Sigmoid colon (tissue), 7 donors: ENCODE measurements around the gene PCDHGC4. TPM values are rescaled to one million over a fixed set of nuclear protein-coding genes. Genes with fewer than 3 reads are reported as not detected.

Experiments used
- DNase-seq: peaks from one replicate; pipeline ENCODE4 v3.0.0-alpha.2; 2019
- H3K27ac ChIP-seq, 4 donors: fragments of 200-600 bp; sonication (generic); one replicate each; pipeline ENCODE4 v1.5.1; 2016 to 2019; ENCODE audit warnings: mild to moderate bottlenecking in 1 of 4
- H3K27me3 ChIP-seq, 3 donors: fragments of 200-600 bp; sonication (generic); one replicate each; pipeline ENCODE4 v1.5.1; 2019; ENCODE audit warnings: mild to moderate bottlenecking in 1 of 3
- H3K36me3 ChIP-seq, 4 donors: fragments of 200-600 bp; sonication (generic); one replicate each; pipeline ENCODE4 v1.5.1; 2016 to 2019
- H3K4me1 ChIP-seq, 4 donors: fragments of 200-600 bp; sonication (generic); one replicate each; pipeline ENCODE4 v1.5.1; 2017 to 2019
- H3K4me3 ChIP-seq, 4 donors: fragments of 200-600 bp; sonication (generic); one replicate each; pipeline ENCODE4 v1.5.1; 2017 to 2019; ENCODE audit warnings: mild to moderate bottlenecking in 2 of 4, moderate library complexity in 1 of 4
- H3K9me3 ChIP-seq, 4 donors: fragments of 200-600 bp in 3 of 4; sonication (generic) in 3 of 4; one replicate each; pipeline versions ENCODE4 v1.5.1 to v1.6.1; 2013 to 2019
- CTCF ChIP-seq, 4 experiments: fragments of 450-650 bp in 3 of 4; fragments of 200-600 bp in 1 of 4; IDR thresholded peaks; one replicate each; pipeline ENCODE4 v1.5.1; 2016 to 2019; ENCODE audit warnings: antibody characterized with exemption in 4 of 4, mild to moderate bottlenecking in 3 of 4, moderate library complexity in 2 of 4
- EP300 ChIP-seq, 4 donors: sonication (generic); formaldehyde crosslinking; IDR thresholded peaks; one replicate each; pipeline ENCODE4 v1.6.1; 2017; ENCODE audit warnings: antibody characterized with exemption in 4 of 4
- POLR2A ChIP-seq, 2 donors: fragments of 450-650 bp; IDR thresholded peaks; one replicate each; pipeline ENCODE4 v1.6.1; 2016; ENCODE audit warnings: antibody characterized with exemption in 2 of 2, mild to moderate bottlenecking in 2 of 2, moderate library complexity in 2 of 2
- POLR2AphosphoS5 ChIP-seq, 4 donors: sonication (generic); formaldehyde crosslinking; IDR thresholded peaks; one replicate each; pipeline ENCODE4 v1.6.1; 2017; ENCODE audit warnings: antibody characterized with exemption in 4 of 4
- WGBS, 2 donors: extraction: QIAGEN DNeasy Blood & Tissue Kit; methylation state at CpG; one replicate each; pipeline ENCODE4 v1.1.7; 2013; 5-methylcytosine and 5-hydroxymethylcytosine counted together
- intact Hi-C: fragments of 100-400 bp; cut with DNase I; formaldehyde crosslinking; loops from one replicate; pipeline ENCODE4 v1.15.1; 2023
- polyA plus RNA-seq, 3 donors: library from polyadenylated mRNA; stranded (reverse); fragments of 200-250 nt; gene quantifications; one replicate each; pipeline ENCODE4 v1.2.3, GENCODE V29; 2013
- total RNA-seq, 4 donors: library from RNA; depleted of rRNA; stranded (reverse); fragments of >200 nt; gene quantifications; one replicate each; pipeline ENCODE4 v1.1.0, GENCODE V29; 2016
- donor health status: healthy with polysubstance abuse.
- donor health status: Bipolar disorder and iron deficiency.
- donor health status: healthy.

The PCDHGC4 gene
- total and polyA plus RNA-seq, 7 donors = 0.47 to 8.6 (median 3.0) TPM; not detected in 2

GRCh38 chr5:141515141-141515540 is 30.3 kb downstream of the PCDHGC4 start:
- Histone ChIP-seq H3K36me3 (peaks cover 0 to 13% (median 6%) of the 10 kb centered on the region in 4 donors), H3K9me3 (no peaks in the 10 kb centered on the region), H3K4me3 (no peak overlapping the region), H3K27ac (peak overlapping the region; percentile 89 to 97 (median 92)), H3K27me3 (no peaks in the 10 kb centered on the region), H3K4me1 (peaks cover 0 to 38% (median 31%) of the 10 kb centered on the region in 4 donors)
- intact Hi-C loops = no loop called here
- no peak for TF ChIP-seq CTCF (IDR thresholded peaks at IDR 0.05)
- TF ChIP-seq POLR2A (IDR thresholded peaks at IDR 0.05) = no peak
- TF ChIP-seq EP300 (IDR thresholded peaks at IDR 0.05) = no peak
- TF ChIP-seq POLR2AphosphoS5 (IDR thresholded peaks at IDR 0.05) = no peak
- DNase-seq = no peak
- 86 to 93% methylated on average over 3 of the region's 3 CpGs for WGBS, 2 donors

- no peak overlapping the region for H3K4me3 ChIP-seq
- no peak for DNase-seq
- H3K27ac ChIP-seq = peak overlapping the region; percentile 89 to 97 (median 92)
- H3K36me3 ChIP-seq = peaks cover 0 to 8% (median 6%) of the 10 kb centered on the region in 4 donors
- 88 to 96% methylated on average over 4 of the region's 4 CpGs for WGBS, 2 donors
- intact Hi-C loops = no loop called here
- TF ChIP-seq POLR2AphosphoS5 (IDR thresholded peaks at IDR 0.05) (no peak), CTCF (IDR thresholded peaks at IDR 0.05) (no peak), EP300 (IDR thresholded peaks at IDR 0.05) (no peak), POLR2A (IDR thresholded peaks at IDR 0.05) (no peak)
- no peaks in the 10 kb centered on the region for H3K27me3 ChIP-seq
- H3K4me1 ChIP-seq = peaks cover 0 to 42% (median 33%) of the 10 kb centered on the region in 4 donors
- H3K9me3 ChIP-seq = no peaks in the 10 kb centered on the region
Observed at GRCh38 chr5:141515946-141516671, 31.3 kb downstream of the PCDHGC4 start.

GRCh38 chr5:141516672-141517025 is 31.8 kb downstream of the PCDHGC4 start:
- H3K36me3 ChIP-seq = peaks cover 0 to 2% (median 1%) of the 10 kb centered on the region in 4 donors
- no peaks in the 10 kb centered on the region for H3K27me3 ChIP-seq
- WGBS, 2 donors = 93 to 98% methylated on average over 8 of the region's 8 CpGs
- H3K9me3 ChIP-seq = no peaks in the 10 kb centered on the region
- peak overlapping the region in 3 of 4 donors; percentile 89 to 97 (median 92) for H3K27ac ChIP-seq
- no peak overlapping the region for H3K4me3 ChIP-seq
- intact Hi-C loops = no loop called here
- DNase-seq = no peak
- TF ChIP-seq POLR2AphosphoS5 (IDR thresholded peaks at IDR 0.05) (no peak), EP300 (IDR thresholded peaks at IDR 0.05) (no peak), CTCF (IDR thresholded peaks at IDR 0.05) (no peak), POLR2A (IDR thresholded peaks at IDR 0.05) (no peak)
- peaks cover 0 to 47% (median 36%) of the 10 kb centered on the region in 4 donors for H3K4me1 ChIP-seq

GRCh38 chr5:141517312-141517711 is 32.5 kb downstream of the PCDHGC4 start:
- Histone ChIP-seq H3K36me3 (no peaks in the 10 kb centered on the region), H3K27ac (peak overlapping the region in 2 of 4 donors; percentile 2 to 39), H3K27me3 (no peaks in the 10 kb centered on the region), H3K4me3 (no peak overlapping the region), H3K9me3 (no peaks in the 10 kb centered on the region), H3K4me1 (peaks cover 0 to 49% (median 35%) of the 10 kb centered on the region in 4 donors)
- no peak for DNase-seq
- no peak for TF ChIP-seq POLR2AphosphoS5 (IDR thresholded peaks at IDR 0.05)
- TF ChIP-seq EP300 (IDR thresholded peaks at IDR 0.05) = no peak
- no peak for TF ChIP-seq CTCF (IDR thresholded peaks at IDR 0.05)
- no peak for TF ChIP-seq POLR2A (IDR thresholded peaks at IDR 0.05)
- 90 to 91% methylated on average over 8 of the region's 8 CpGs for WGBS, 2 donors
- intact Hi-C loops = no loop called here
